Heart right ventricle (tissue), 16 donors: ENCODE results near the gene TNS1. TPM values are rescaled to one million over a fixed set of nuclear protein-coding genes. Genes with fewer than 3 reads are reported as not detected.

Source experiments
- ATAC-seq, 8 donors: fragments of 200-7000 bp; cut with Tn5 transposase; one replicate each; pipeline ENCODE4 v1.9.1; 2020; ENCODE audit warnings: mild to moderate bottlenecking in 8 of 8, moderate library complexity in 8 of 8, moderate number of reproducible peaks in 1 of 8
- DNase-seq, 2 donors: peaks; one replicate each; pipeline ENCODE4 v3.0.0-alpha.2; 2020
- H3K27ac ChIP-seq, 10 donors: fragments of 200-600 bp; sonication (generic) in 2 of 10; one replicate each; pipeline versions ENCODE4 v1.5.0 to v1.8.0; 2020 to 2022; ENCODE audit warnings: mild to moderate bottlenecking in 3 of 10
- H3K27me3 ChIP-seq, 7 donors: fragments of 200-600 bp; one replicate each; pipeline ENCODE4 v1.8.0; 2021 to 2022; ENCODE audit warnings: mild to moderate bottlenecking in 2 of 7
- H3K36me3 ChIP-seq, 9 donors: fragments of 200-600 bp; sonication (generic) in 1 of 9; one replicate each; pipeline versions ENCODE4 v1.5.0 to v1.8.0; 2020 to 2022; ENCODE audit warnings: mild to moderate bottlenecking in 2 of 9
- H3K4me1 ChIP-seq, 9 donors: fragments of 200-600 bp; sonication (generic) in 1 of 9; one replicate each; pipeline versions ENCODE4 v1.5.0 to v1.8.0; 2020 to 2022; ENCODE audit warnings: mild to moderate bottlenecking in 4 of 9
- H3K4me3 ChIP-seq, 10 donors: fragments of 200-600 bp; sonication (generic) in 2 of 10; one replicate each; pipeline versions ENCODE4 v1.5.0 to v1.8.0; 2020 to 2022; ENCODE audit warnings: mild to moderate bottlenecking in 7 of 10, moderate library complexity in 2 of 10
- H3K9me3 ChIP-seq, 11 donors: fragments of 200-600 bp in 10 of 11; sonication (generic) in 2 of 11; one replicate each; pipeline versions ENCODE4 v1.5.0 to v1.8.0; 2013 to 2022; ENCODE audit warnings: mild to moderate bottlenecking in 2 of 11, control low read depth in 1 of 11, moderate library complexity in 1 of 11
- WGBS, 2 donors: extraction: QIAGEN DNeasy Blood & Tissue Kit; methylation state at CpG; one replicate each; pipeline ENCODE4 v1.1.7; 2013; ENCODE audit warnings: inconsistent platforms in 1 of 2; 5-methylcytosine and 5-hydroxymethylcytosine counted together
- intact Hi-C, 10 donors: fragments of 100-400 bp; cut with DNase I; formaldehyde crosslinking; loops; one replicate each; pipeline versions ENCODE4 v1.11.1 to v1.14.2; 2022
- polyA plus RNA-seq, 2 donors: library from polyadenylated mRNA; stranded (reverse); fragments of 200-250 nt; gene quantifications; one replicate each; pipeline ENCODE4 v1.2.3, GENCODE V29; 2013
- total RNA-seq, 10 donors: library from RNA; stranded (reverse); fragmentation: NEBNext Ultra II Directional in 3 of 10; extraction: Animal tissue kit (Norgen Biotek cat#: 25700) in 3 of 10; gene quantifications; one replicate each; pipeline versions ENCODE4 v1.2.1 to v1.2.4, GENCODE V29; 2021 to 2023
- TF ChIP-seq, protein P1 (sequence below), 9 donors: fragments of 200-600 bp; sonication (generic) in 2 of 9; IDR thresholded peaks; one replicate each; pipeline versions ENCODE4 v1.5.0 to v1.8.0; 2021 to 2022; ENCODE audit warnings: antibody characterized with exemption in 9 of 9, mild to moderate bottlenecking in 5 of 9, moderate library complexity in 1 of 9
- donor health status: Arrhythmogenic right ventricular cardiomyopathy.
- donor health status: ischemic (EF 13 %, LVEDD 7.1; RV severe dilation, severe dysfunction).
- donor health status: healthy with polysubstance abuse.
- donor health status: DM: no; HTN: yes; CAD: no.
- donor health status: DM: no; HTN: no; CAD: no.
- donor health status: ischemic (EF 25% LVEDD 6.9; RV normal size, moderate dysfunction).
- donor health status: ischemic (EF 25% LVEDD 5.7; RV mildly dilated, moderate dysfunction).
- donor health status: healthy.
- donor health status: DM: yes; HTN: yes; CAD: no.
- donor health status: Ischemic cardiomyopathy.
- donor health status: ischemic (EF 35%, LVEDD 5.7; RV mildly dilated, moderate dysfunction).
- donor health status: nonischemic (EF 11% LVEDD 7.7; RV severe dilation, severe dysfunction).
- donor health status: DM: yes; HTN: yes; CAD: no.
- donor health status: PGD.
- donor health status: ischemic (EF 29% LVEDD 5.4; RV normal size, mild dysfunction).
- donor health status: nonischemic (EF 23%, LVEDD 6.1; RV moderate dilation, normal function).

Gene TNS1
- total and polyA plus RNA-seq, 12 donors = 64.6 to 844 (median 731) TPM

DNA sequence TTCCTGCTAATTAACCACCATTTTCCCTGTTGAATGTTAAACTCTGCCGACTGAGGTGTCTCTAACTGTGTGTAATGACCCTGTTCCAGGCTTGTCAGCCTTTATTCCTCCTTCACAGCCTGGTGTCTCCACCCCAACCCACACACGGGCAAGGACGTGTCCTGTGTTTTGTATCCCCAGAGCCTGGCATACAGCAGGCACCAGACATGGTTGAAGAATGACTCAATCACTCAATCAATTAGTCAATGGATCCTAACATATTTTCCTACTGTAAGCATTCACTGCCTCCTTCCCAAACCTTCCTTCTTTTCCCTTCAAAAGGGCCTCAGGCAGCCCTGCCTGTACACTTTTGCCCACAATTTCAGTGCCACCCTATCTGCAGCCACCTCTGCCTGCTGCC lies 2.7 kb upstream of the TNS1 start:
- H3K27me3 ChIP-seq = peaks cover 0 to 20% (median 0%) of the 10 kb centered on the region in 7 donors
- no peak for DNase-seq

DNA sequence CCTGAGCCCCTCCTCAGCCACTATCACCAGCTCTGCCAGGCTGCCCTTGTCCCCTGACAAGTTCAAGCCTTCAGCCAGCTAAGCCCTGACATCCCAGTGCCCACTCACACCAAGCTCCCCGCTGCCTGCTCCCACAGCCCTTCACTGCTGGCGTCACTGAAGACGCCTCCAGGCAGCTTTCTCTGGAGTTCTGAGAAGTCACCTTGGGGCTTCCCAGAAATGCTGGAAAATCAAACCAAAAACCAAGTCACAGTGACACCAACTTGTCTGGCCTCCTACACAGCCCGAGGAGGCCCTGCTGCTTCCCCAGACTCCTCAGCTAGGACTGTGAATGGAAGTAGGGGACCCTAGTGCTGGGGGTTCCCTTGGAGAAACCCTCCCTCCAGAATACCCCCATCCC lies 2.2 kb upstream of the TNS1 start:
- Histone ChIP-seq H3K27me3 (peaks cover 0 to 16% (median 0%) of the 10 kb centered on the region in 7 donors), H3K4me1 (peaks cover 5 to 53% (median 20%) of the 10 kb centered on the region in 9 donors), H3K36me3 (no peaks in the 10 kb centered on the region), H3K4me3 (no peak overlapping the region), H3K27ac (peak overlapping the region in 7 of 10 donors; percentile 30 to 80 (median 75)), H3K9me3 (no peaks in the 10 kb centered on the region)
- no peak for ATAC-seq
- WGBS, 2 donors = 90 to 93% methylated on average over 4 of the region's 4 CpGs
- no peak for DNase-seq
- intact Hi-C loops = no loop called here
- TF ChIP-seq, protein P1, sequence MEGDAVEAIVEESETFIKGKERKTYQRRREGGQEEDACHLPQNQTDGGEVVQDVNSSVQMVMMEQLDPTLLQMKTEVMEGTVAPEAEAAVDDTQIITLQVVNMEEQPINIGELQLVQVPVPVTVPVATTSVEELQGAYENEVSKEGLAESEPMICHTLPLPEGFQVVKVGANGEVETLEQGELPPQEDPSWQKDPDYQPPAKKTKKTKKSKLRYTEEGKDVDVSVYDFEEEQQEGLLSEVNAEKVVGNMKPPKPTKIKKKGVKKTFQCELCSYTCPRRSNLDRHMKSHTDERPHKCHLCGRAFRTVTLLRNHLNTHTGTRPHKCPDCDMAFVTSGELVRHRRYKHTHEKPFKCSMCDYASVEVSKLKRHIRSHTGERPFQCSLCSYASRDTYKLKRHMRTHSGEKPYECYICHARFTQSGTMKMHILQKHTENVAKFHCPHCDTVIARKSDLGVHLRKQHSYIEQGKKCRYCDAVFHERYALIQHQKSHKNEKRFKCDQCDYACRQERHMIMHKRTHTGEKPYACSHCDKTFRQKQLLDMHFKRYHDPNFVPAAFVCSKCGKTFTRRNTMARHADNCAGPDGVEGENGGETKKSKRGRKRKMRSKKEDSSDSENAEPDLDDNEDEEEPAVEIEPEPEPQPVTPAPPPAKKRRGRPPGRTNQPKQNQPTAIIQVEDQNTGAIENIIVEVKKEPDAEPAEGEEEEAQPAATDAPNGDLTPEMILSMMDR (IDR thresholded peaks at IDR 0.05) = no peak

More for the DNA sequence above, 2.7 kb upstream of the TNS1 start:
- Histone ChIP-seq H3K27ac (peak overlapping the region in 7 of 10 donors; percentile 30 to 80 (median 75)), H3K4me3 (no peak overlapping the region), H3K9me3 (no peaks in the 10 kb centered on the region), H3K4me1 (peaks cover 5 to 53% (median 25%) of the 10 kb centered on the region in 9 donors), H3K36me3 (no peaks in the 10 kb centered on the region)
- 88 to 95% methylated on average over 3 of the region's 3 CpGs for WGBS, 2 donors
- TF ChIP-seq, protein P1 (IDR thresholded peaks at IDR 0.05) = no peak
- intact Hi-C loops = no loop called here
- no peak for ATAC-seq

DNA sequence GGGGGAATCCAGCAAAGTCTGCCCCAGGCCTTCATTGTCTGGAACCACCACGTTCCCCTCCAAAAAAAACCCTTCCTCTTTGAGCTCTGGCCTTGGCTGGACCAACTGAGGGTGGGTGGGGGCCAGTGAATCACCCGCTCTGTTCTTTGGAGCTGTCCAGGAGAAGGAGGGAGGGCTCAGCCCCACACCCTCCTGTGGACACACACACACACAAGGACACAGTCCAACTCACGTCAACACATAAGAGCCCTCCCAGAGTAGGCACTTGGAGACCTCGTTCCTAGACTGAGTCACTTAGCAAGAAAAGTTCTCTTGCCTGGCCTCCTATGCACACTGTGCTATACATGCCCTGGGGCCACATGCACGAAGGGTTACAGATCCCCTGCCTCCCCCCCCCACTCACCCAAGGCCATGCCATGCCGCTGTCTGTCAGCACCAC lies 1.2 kb upstream of the TNS1 start:
- WGBS, 2 donors = 44 to 46% methylated on average over 5 to 6 of the region's 6 CpGs
- Histone ChIP-seq H3K4me3 (no peak overlapping the region), H3K9me3 (no peaks in the 10 kb centered on the region), H3K27me3 (peaks cover 0 to 6% (median 0%) of the 10 kb centered on the region in 7 donors), H3K4me1 (peaks cover 7 to 55% (median 22%) of the 10 kb centered on the region in 9 donors), H3K27ac (peak overlapping the region in 9 of 10 donors; percentile 19 to 85 (median 78)), H3K36me3 (no peaks in the 10 kb centered on the region)
- intact Hi-C loops = no loop called here
- ATAC-seq (peak; percentile 79 to 92 (median 86)), DNase-seq (peak; percentile 76 to 79)
- TF ChIP-seq, protein P1 (IDR thresholded peaks at IDR 0.05) = no peak

DNA sequence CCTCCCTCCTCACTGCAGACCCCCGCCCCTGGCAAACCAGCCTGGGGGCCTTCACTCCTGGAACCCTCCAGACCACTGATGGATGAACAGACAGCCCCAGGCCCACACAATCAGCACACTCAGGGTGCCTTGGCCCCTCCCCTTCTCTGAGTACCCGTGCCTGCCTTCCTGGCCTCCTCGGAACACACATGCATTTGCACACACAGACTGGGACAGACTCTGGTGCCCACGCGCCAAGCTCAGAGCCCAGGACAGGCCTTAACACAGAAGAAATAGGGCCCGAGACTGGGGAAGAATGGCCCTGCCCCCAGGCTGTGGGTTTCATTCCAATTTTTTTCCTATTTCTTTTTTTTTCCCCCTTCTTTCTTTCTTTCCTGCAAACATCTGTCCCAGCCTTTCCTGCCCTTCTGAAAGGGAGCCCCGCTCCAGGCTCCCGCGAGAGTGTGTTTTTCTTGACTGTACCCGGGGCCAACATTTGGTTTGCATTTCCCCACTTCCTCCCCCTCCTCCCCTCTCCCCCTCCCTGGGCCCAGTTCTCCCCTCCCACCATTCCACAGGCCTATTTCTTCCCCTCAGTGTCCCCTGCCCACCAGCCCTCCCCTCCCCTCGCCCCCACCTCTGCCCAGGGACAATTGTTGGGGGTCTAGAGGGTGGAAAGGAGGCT lies 618 bp upstream of the TNS1 start:
- ATAC-seq = peak; percentile 25 to 63 (median 44)
- Histone ChIP-seq H3K4me1 (peaks cover 7 to 52% (median 23%) of the 10 kb centered on the region in 9 donors), H3K9me3 (no peaks in the 10 kb centered on the region), H3K27ac (peak overlapping the region; percentile 0 to 85 (median 78)), H3K4me3 (peak overlapping the region in 8 of 10 donors; percentile 12 to 55 (median 50)), H3K36me3 (no peaks in the 10 kb centered on the region), H3K27me3 (peaks cover 0 to 3% (median 0%) of the 10 kb centered on the region in 7 donors)
- intact Hi-C loops = no loop called here
- TF ChIP-seq, protein P1 (IDR thresholded peaks at IDR 0.05) = no peak
- 50 to 60% methylated on average over 11 of the region's 11 CpGs for WGBS, 2 donors
- peak in 1 of 2 donors; percentile 60 for DNase-seq
